HG02884 (cell line): Measurements from ENCODE around the gene KIAA1755.

Experiments
- ATAC-seq: cut with Tn5 transposase; IDR thresholded peaks from one replicate; pipeline ENCODE4 v1.9.1; 2021; ENCODE audit warnings: mild to moderate bottlenecking, moderate library complexity; ENCODE audit not compliant: unreplicated experiment

The KIAA1755 gene

GRCh38 chr20:38260378-38261053 is at the start of gene KIAA1755:
Gene KIAA1755, minus strand, starts transcription at chr20:38260735. Its CDS starts 235 bp downstream, at chr20:38260500.
- no peak for ATAC-seq

GRCh38 chr20:38308447-38308846 is 47.9 kb upstream of the KIAA1755 start:
- ATAC-seq: no peak

- ATAC-seq: no peak
These were observed 47.5 kb upstream of the KIAA1755 start for GRCh38 chr20:38308047-38308438.

GRCh38 chr20:38307371-38308046 is 47.0 kb upstream of the KIAA1755 start:
- no peak for ATAC-seq

GRCh38 chr20:38306379-38306778 is 45.8 kb upstream of the KIAA1755 start:
- no peak for ATAC-seq

- no peak for ATAC-seq
These were observed 45.0 kb upstream of the KIAA1755 start for GRCh38 chr20:38305541-38305940.

GRCh38 chr20:38304845-38305447 is 44.4 kb upstream of the KIAA1755 start:
- ATAC-seq: no peak

- ATAC-seq: no peak
These were observed 43.4 kb upstream of the KIAA1755 start, which contains the start of gene BPI for GRCh38 chr20:38303908-38304379. Gene BPI, plus strand, starts transcription at chr20:38304156. Its CDS starts 68 bp downstream, at chr20:38304224.

GRCh38 chr20:38302786-38303185 is 42.3 kb upstream of the KIAA1755 start:
- no peak for ATAC-seq

- ATAC-seq: no peak
These were observed 40.8 kb upstream of the KIAA1755 start for GRCh38 chr20:38301309-38301708.

GRCh38 chr20:38300438-38300837 is 39.9 kb upstream of the KIAA1755 start:
- ATAC-seq: no peak

- ATAC-seq: no peak
These were observed 39.4 kb upstream of the KIAA1755 start for GRCh38 chr20:38299963-38300362.

- ATAC-seq: no peak
These were observed 38.3 kb upstream of the KIAA1755 start for GRCh38 chr20:38298768-38299288.

GRCh38 chr20:38297916-38298674 is 37.6 kb upstream of the KIAA1755 start:
- no peak for ATAC-seq

- ATAC-seq: no peak
These were observed 35.9 kb upstream of the KIAA1755 start for GRCh38 chr20:38296433-38296832.

GRCh38 chr20:38295811-38296210 is 35.3 kb upstream of the KIAA1755 start:
- ATAC-seq: no peak

- ATAC-seq: no peak
These were observed 33.6 kb upstream of the KIAA1755 start for GRCh38 chr20:38294076-38294591.

GRCh38 chr20:38293491-38294065 is 33.0 kb upstream of the KIAA1755 start:
- ATAC-seq: no peak

GRCh38 chr20:38291966-38292365 is 31.4 kb upstream of the KIAA1755 start:
- no peak for ATAC-seq
